Right lobe of liver (tissue), 6 donors: Measurements from ENCODE around the gene CPSF7. TPM values are rescaled to one million over a fixed set of nuclear protein-coding genes. Genes with fewer than 3 reads are reported as not detected.
A peak's percentile ranks its signal among the peaks of the same experiment; 100 is the strongest.

Experiments
- ATAC-seq, 4 donors: fragments of 200-7000 bp; cut with Tn5 transposase; one replicate each; pipeline ENCODE4 v1.9.1; 2020; ENCODE audit warnings: mild to moderate bottlenecking in 4 of 4, moderate library complexity in 4 of 4
- DNase-seq, 3 donors: peaks; one replicate each; pipeline ENCODE4 v3.0.0-alpha.2; 2020
- H3K27ac ChIP-seq, 3 donors: fragments of 200-600 bp; one replicate each; pipeline ENCODE4 v1.8.0; 2022
- H3K27me3 ChIP-seq, 2 donors: fragments of 200-600 bp; one replicate each; pipeline ENCODE4 v1.8.0; 2022
- H3K36me3 ChIP-seq, 4 donors: fragments of 200-600 bp; sonication (generic) in 1 of 4; one replicate each; pipeline versions ENCODE4 v1.5.1 to v1.8.0; 2017 to 2022; ENCODE audit warnings: control low read depth in 1 of 4
- H3K4me1 ChIP-seq, 4 donors: fragments of 200-600 bp; sonication (generic) in 1 of 4; one replicate each; pipeline versions ENCODE4 v1.5.1 to v1.8.0; 2017 to 2022; ENCODE audit warnings: control low read depth in 1 of 4
- H3K4me3 ChIP-seq, 3 donors: fragments of 200-600 bp; one replicate each; pipeline ENCODE4 v1.8.0; 2022
- H3K9me3 ChIP-seq, 4 donors: fragments of 200-600 bp; sonication (generic) in 1 of 4; one replicate each; pipeline versions ENCODE4 v1.5.1 to v1.8.0; 2017 to 2022; ENCODE audit warnings: control low read depth in 1 of 4
- POLR2A ChIP-seq: fragments of 450-650 bp; IDR thresholded peaks from one replicate; pipeline ENCODE4 v1.6.1; 2017; ENCODE audit warnings: antibody characterized with exemption, mild to moderate bottlenecking
- WGBS: methylation state at CpG from one replicate; pipeline ENCODE4 v1.1.6; 2018; ENCODE audit warnings: low coverage, low lambda C conversion rate; ENCODE audit not compliant: insufficient coverage; ENCODE audit errors: missing lambda C conversion rate; 5-methylcytosine and 5-hydroxymethylcytosine counted together
- intact Hi-C, 2 donors: fragments of 100-400 bp; cut with DNase I; formaldehyde crosslinking; loops; one replicate each; pipeline versions ENCODE4 v1.11.2 to v1.14.1; 2022
- total RNA-seq, 6 experiments: library from RNA; depleted of rRNA in 2 of 6; stranded (reverse); fragments of >200 nt in 2 of 6; fragmentation: NEBNext Ultra II Directional in 3 of 6; extraction: Animal tissue kit (Norgen Biotek cat#: 25700) in 3 of 6; gene quantifications; one replicate each; pipeline versions ENCODE4 v1.1.0 to v1.2.4, GENCODE V29; 2016 to 2023
- TF ChIP-seq, protein P1 (sequence below), 4 donors: fragments of 200-600 bp in 3 of 4; fragments of 450-650 bp in 1 of 4; IDR thresholded peaks; one replicate each; pipeline versions ENCODE4 v1.5.1 to v1.8.0; 2016 to 2022; ENCODE audit warnings: antibody characterized with exemption in 4 of 4, mild to moderate bottlenecking in 2 of 4
- donor health status: DM: no; HTN: yes; CAD: no.
- donor health status: DM: no; HTN: no; CAD: no.
- donor health status: DM: no; HTN: no; CAD: no.
- donor health status: DM: no; HTN: yes; CAD: no.
- donor health status: DM: no; HTN: yes; CAD: no.

The CPSF7 gene
- total RNA-seq, 6 experiments from 2014 or later, result 16.7 to 52.0 (median 31.7) TPM

DNA sequence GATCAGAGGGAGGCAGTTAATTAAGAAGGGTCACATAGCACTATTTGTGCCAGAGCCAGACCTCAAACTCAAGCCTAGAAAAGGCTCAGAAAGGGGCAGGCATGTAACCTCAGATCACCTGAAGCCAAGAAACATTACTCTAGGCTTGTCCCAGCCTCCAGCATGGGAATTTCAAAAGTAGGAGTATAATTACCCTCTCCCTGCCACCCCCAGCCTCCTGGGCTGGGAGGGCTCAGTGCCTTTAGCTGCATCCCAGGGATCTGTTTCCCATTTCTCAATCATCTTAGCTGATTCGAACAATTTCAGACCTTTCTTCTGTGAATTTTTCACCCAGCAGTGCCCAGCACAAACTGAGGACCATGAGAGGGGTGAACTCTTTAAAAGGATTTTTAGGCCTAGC is 45.7 kb upstream of the CPSF7 start:
- H3K4me3 ChIP-seq, result no peak overlapping the region
- intact Hi-C loops, result loop anchor here (5.0 kb wide), 1 partner anchor 42 kb away; no protein-coding TSS in a partner anchor

DNA sequence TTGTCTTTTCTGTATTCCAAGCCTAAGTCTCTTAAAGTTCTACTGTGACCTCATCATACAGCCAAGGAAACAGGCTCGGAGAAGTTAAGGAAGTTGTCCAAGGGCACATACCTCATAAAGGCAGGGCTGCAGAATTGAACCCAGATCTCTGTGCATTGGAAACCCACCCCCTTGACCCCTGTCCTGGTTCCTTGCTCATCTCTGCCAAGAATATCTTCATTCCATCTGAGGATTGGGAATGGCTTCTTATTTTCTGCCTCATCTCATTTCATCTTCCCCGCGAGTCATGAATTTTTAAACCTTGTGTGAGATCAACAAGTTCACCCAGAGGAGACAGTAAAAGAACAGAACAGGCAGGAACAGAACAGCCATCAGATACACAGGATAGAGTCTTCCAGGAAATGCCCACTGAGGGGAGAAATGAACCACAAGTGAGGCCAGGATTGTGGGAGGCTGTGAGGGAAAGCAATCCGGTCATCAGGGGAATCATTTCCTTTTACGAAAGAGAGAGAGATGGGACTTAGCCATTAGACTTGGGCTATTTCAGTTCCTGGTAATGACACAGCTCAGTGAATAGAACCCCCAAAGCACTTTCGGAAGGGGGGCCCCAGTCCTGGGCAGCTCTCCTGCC is 44.4 kb upstream of the CPSF7 start:
- Histone ChIP-seq H3K36me3 (no peaks in the 10 kb centered on the region), H3K9me3 (no peaks in the 10 kb centered on the region), H3K4me3 (no peak overlapping the region), H3K27me3 (no peaks in the 10 kb centered on the region), H3K4me1 (peaks cover 0 to 3% (median 0%) of the 10 kb centered on the region in 4 donors), H3K27ac (no peak overlapping the region)
- DNase-seq (no peak), ATAC-seq (no peak)
- 90% methylated on average over 5 of the region's 6 CpGs for WGBS
- intact Hi-C loops, result loop anchor here in 1 of 2 donors (5.0 kb wide), 1 partner anchor 153 kb away; no protein-coding TSS in a partner anchor
- TF ChIP-seq, protein P1, sequence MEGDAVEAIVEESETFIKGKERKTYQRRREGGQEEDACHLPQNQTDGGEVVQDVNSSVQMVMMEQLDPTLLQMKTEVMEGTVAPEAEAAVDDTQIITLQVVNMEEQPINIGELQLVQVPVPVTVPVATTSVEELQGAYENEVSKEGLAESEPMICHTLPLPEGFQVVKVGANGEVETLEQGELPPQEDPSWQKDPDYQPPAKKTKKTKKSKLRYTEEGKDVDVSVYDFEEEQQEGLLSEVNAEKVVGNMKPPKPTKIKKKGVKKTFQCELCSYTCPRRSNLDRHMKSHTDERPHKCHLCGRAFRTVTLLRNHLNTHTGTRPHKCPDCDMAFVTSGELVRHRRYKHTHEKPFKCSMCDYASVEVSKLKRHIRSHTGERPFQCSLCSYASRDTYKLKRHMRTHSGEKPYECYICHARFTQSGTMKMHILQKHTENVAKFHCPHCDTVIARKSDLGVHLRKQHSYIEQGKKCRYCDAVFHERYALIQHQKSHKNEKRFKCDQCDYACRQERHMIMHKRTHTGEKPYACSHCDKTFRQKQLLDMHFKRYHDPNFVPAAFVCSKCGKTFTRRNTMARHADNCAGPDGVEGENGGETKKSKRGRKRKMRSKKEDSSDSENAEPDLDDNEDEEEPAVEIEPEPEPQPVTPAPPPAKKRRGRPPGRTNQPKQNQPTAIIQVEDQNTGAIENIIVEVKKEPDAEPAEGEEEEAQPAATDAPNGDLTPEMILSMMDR (IDR thresholded peaks at IDR 0.05), result no peak
- TF ChIP-seq POLR2A, result no peak

More for the DNA sequence above, 45.7 kb upstream of the CPSF7 start:
- WGBS, result 100% methylated on average over 1 of the region's 1 CpG
- TF ChIP-seq POLR2A, result no peak
- Histone ChIP-seq H3K27me3 (no peaks in the 10 kb centered on the region), H3K27ac (no peak overlapping the region), H3K9me3 (no peaks in the 10 kb centered on the region), H3K36me3 (no peaks in the 10 kb centered on the region), H3K4me1 (peaks cover 0 to 3% (median 0%) of the 10 kb centered on the region in 4 donors)
- ATAC-seq (no peak), DNase-seq (no peak)

DNA sequence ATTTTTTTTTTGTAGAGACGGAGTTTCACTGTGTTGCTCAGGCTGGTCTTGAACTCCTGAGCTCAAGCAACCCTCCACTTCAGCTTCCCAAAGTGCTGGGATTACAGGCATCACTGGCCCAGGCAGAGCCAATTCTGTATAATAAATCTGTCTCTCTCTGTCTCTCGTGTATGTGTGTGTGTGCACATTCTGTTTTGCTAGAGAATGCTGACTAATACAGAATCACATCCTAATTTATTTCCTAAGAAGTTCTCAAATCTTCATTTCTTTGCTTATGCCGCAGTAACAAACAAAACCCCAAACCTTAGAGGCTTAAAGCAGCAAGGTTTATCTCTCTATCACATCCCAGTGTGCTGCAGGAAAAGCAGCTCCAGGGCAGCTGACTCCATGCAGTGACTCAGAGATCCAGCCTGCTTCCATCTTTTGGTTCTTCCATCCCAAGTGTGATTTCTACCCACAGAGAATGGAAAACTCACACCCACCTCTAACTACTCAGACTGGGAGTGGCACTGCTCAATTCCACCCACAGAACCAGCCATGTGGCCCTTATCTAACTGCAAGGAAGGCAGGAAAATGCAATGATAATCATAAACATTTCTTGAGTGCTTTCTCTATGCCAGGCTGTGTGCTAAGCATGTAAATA is 43.7 kb upstream of the CPSF7 start:
- TF ChIP-seq, protein P1 (IDR thresholded peaks at IDR 0.05), result no peak
- TF ChIP-seq POLR2A, result no peak
- ATAC-seq (no peak), DNase-seq (no peak)
- Histone ChIP-seq H3K9me3 (no peaks in the 10 kb centered on the region), H3K4me1 (peaks cover 0 to 3% (median 0%) of the 10 kb centered on the region in 4 donors), H3K27ac (no peak overlapping the region), H3K4me3 (no peak overlapping the region), H3K36me3 (no peaks in the 10 kb centered on the region), H3K27me3 (no peaks in the 10 kb centered on the region)
- WGBS, result 79% methylated on average over 3 of the region's 3 CpGs
- intact Hi-C loops, result loop anchor here in 1 of 2 donors (5.0 kb wide), 1 partner anchor 154 kb away; no protein-coding TSS in a partner anchor

DNA sequence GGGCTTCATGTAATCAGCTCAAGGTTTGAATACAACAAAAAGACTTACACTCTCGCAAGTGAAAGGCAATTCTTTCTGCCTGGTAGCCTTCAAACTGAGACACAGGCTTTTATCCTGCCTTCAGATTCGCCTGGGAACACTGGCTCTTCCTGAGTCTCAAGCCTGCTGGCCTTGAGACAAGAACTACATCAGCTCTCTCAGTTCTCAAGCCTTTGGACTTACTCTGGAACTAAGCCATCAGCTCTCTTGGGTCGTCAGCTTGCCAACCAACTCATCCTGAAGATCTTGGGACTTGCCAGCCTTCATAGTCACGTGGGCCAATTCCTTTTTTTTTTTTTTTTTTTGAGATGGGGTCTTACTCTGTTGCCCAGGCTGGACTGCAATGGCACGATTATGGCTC is 43.1 kb upstream of the CPSF7 start:
- Histone ChIP-seq H3K9me3 (no peaks in the 10 kb centered on the region), H3K36me3 (no peaks in the 10 kb centered on the region), H3K27me3 (no peaks in the 10 kb centered on the region), H3K4me3 (no peak overlapping the region), H3K27ac (no peak overlapping the region), H3K4me1 (peaks cover 0 to 3% (median 0%) of the 10 kb centered on the region in 4 donors)
- no peak for TF ChIP-seq POLR2A
- TF ChIP-seq, protein P1 (IDR thresholded peaks at IDR 0.05), result no peak
- ATAC-seq (no peak), DNase-seq (no peak)
- 73% methylated on average over 5 of the region's 5 CpGs for WGBS
- intact Hi-C loops, result loop anchor here in 1 of 2 donors (5.0 kb wide), 1 partner anchor 154 kb away; no protein-coding TSS in a partner anchor

DNA sequence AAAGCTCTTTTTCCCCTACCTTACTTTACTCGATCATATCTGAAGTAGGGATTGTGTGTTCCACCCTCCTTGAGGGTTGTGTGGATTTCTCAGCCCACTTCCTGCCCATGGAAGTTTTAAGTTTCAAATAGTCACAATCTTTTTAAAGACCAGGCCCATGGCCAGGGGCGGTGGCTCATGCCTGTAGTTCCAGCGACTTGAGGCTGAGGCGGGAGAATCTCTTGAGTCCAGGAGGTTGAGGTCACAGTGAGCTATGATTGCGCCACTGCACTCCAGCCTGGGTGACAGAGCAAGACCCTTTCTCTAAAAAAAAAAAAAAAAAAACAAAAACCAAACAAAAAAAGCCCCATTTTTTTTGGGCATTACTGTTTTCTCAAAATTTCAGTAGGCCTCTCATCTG is 42.5 kb upstream of the CPSF7 start:
- H3K4me3 ChIP-seq, result no peak overlapping the region

More for the DNA sequence above, 42.5 kb upstream of the CPSF7 start:
- Histone ChIP-seq H3K27ac (no peak overlapping the region), H3K27me3 (no peaks in the 10 kb centered on the region), H3K36me3 (no peaks in the 10 kb centered on the region), H3K9me3 (no peaks in the 10 kb centered on the region), H3K4me1 (peaks cover 0 to under 1% (median 0%) of the 10 kb centered on the region in 4 donors)
- DNase-seq, result no peak
- 67% methylated on average over 5 of the region's 5 CpGs for WGBS
- peak in 1 of 4 donors; percentile 31 for ATAC-seq
- intact Hi-C loops, result loop anchor here in 1 of 2 donors (5.0 kb wide), 1 partner anchor 155 kb away; no protein-coding TSS in a partner anchor
- TF ChIP-seq, protein P1 (IDR thresholded peaks at IDR 0.05), result no peak
- no peak for TF ChIP-seq POLR2A
